22Rv1 (cell line): ENCODE results near the gene ZNF793.

Source experiments
- CTCF ChIP-seq: fragments of 450-650 bp; IDR thresholded peaks from 2 replicates; pipeline ENCODE4 v1.5.1; 2017; ENCODE audit warnings: mild to moderate bottlenecking
- ZFX ChIP-seq: fragments of 450-650 bp; IDR thresholded peaks from 2 replicates; pipeline ENCODE4 v1.6.1; 2017; ENCODE audit warnings: antibody characterized with exemption, borderline replicate concordance

DNA sequence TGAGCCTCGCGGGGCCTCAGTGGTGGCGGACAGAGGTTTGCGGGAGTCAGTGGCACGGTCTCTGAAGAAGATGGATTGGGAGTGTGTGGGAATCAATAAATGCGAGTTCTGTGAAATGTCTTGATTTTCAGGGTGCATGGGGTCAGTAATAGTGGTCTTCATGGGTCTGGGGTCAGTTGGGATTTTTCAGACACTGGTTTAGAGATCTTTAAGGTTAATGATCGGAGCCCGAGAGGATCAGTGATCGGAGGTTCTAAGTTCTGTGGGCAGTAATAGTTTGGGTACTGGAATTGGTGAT lies 377 bp downstream of the ZNF793 start:
- no peak for TF ChIP-seq CTCF
- no peak for TF ChIP-seq ZFX
